ENCODE results near the gene GIMAP6.

DNA sequence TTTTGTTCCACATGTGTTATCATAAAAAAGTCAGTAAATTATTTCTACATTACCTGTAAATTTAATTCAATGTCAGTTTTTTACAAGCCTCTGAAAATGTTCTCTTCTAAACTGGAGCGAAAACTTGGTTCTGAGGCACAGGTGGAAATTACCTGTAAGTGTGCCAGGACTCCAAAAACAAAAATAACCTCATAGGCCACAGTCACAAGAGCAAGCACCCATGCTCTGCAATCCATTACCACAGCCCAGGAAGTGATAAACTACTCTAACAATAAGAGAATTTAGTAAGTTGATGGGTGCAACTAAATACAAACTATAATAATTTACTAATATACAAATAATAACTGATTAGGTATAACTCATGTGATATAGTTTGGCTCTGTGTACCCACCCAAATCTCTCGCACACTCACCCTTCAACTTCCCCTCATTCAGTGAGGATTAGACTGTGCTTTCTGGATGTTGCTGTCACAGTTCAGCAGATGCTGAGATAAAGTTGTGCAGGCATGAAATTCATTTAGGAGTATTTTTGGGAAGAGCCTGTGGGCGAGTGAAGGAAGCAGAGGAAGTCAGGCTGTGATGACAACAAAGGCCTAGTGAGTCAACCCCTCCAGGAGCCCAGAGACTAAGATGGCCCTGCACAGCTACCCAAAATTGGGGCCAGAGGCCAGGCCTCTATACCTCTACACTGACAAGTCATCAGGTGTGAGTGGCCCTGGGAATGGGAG is 16.3 kb upstream of the GIMAP6 start:
- TF ChIP-seq EZH2phosphoT487 (IDR thresholded peaks at IDR 0.05; ENCODE audit: borderline replicate concordance, low read length): no peak
- TF ChIP-seq, protein P1, sequence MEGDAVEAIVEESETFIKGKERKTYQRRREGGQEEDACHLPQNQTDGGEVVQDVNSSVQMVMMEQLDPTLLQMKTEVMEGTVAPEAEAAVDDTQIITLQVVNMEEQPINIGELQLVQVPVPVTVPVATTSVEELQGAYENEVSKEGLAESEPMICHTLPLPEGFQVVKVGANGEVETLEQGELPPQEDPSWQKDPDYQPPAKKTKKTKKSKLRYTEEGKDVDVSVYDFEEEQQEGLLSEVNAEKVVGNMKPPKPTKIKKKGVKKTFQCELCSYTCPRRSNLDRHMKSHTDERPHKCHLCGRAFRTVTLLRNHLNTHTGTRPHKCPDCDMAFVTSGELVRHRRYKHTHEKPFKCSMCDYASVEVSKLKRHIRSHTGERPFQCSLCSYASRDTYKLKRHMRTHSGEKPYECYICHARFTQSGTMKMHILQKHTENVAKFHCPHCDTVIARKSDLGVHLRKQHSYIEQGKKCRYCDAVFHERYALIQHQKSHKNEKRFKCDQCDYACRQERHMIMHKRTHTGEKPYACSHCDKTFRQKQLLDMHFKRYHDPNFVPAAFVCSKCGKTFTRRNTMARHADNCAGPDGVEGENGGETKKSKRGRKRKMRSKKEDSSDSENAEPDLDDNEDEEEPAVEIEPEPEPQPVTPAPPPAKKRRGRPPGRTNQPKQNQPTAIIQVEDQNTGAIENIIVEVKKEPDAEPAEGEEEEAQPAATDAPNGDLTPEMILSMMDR (IDR thresholded peaks at IDR 0.05; ENCODE audit: low read depth, low read length, poor library complexity, severe bottlenecking): no peak

All from DOHH2 (cell line).